Fibroblast of the aortic adventitia (primary cell): ENCODE measurements around the gene FGF11. TPM values are rescaled to one million over a fixed set of nuclear protein-coding genes. Genes with fewer than 3 reads are reported as not detected.

Experiments used
- DNase-seq: peaks from one replicate; pipeline ENCODE4 v3.0.0-alpha.2; 2010; ENCODE audit warnings: low read depth
- H3K4me3 ChIP-seq: 2 replicates; pipeline ENCODE4 v1.5.1; 2011; ENCODE audit warnings: low read depth, mild to moderate bottlenecking, control low read depth, low read length, moderate library complexity
- total RNA-seq: library from RNA; depleted of rRNA; stranded (reverse); fragments of >200 nt; gene quantifications from 2 replicates; pipeline ENCODE4 v1.2.3, GENCODE V29; 2012; ENCODE audit warnings: low replicate concordance
- TF ChIP-seq, protein P1 (sequence below): IDR thresholded peaks from 2 replicates; pipeline ENCODE4 v1.5.1; 2011; ENCODE audit warnings: mild to moderate bottlenecking, low read length, control low read depth, inconsistent platforms; ENCODE audit not compliant: insufficient read depth

The FGF11 gene
- total RNA-seq, 1 donor: 0.36 TPM

DNA sequence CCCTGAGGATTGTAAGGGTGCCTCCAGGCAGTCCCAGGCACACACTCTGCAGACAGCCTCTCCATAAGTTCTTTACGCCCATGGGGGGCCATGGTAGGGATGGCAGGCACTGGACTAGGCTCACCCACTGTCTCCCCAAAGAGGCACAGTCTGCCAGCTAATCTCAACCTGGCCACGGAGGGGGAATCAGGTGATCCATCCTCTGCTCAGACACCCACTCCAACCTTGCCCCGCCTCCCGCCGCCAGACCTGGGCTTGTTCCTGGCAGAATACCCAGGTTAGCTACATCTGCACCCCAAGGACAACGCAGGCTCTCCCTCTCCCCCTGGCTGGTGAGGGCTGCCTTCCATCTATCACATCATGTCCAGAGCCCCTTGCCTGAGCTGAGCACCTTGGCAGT lies 30.4 kb upstream of the FGF11 start:
- no peak for DNase-seq
- no peak overlapping the region for H3K4me3 ChIP-seq
- TF ChIP-seq, protein P1, sequence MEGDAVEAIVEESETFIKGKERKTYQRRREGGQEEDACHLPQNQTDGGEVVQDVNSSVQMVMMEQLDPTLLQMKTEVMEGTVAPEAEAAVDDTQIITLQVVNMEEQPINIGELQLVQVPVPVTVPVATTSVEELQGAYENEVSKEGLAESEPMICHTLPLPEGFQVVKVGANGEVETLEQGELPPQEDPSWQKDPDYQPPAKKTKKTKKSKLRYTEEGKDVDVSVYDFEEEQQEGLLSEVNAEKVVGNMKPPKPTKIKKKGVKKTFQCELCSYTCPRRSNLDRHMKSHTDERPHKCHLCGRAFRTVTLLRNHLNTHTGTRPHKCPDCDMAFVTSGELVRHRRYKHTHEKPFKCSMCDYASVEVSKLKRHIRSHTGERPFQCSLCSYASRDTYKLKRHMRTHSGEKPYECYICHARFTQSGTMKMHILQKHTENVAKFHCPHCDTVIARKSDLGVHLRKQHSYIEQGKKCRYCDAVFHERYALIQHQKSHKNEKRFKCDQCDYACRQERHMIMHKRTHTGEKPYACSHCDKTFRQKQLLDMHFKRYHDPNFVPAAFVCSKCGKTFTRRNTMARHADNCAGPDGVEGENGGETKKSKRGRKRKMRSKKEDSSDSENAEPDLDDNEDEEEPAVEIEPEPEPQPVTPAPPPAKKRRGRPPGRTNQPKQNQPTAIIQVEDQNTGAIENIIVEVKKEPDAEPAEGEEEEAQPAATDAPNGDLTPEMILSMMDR: no peak

DNA sequence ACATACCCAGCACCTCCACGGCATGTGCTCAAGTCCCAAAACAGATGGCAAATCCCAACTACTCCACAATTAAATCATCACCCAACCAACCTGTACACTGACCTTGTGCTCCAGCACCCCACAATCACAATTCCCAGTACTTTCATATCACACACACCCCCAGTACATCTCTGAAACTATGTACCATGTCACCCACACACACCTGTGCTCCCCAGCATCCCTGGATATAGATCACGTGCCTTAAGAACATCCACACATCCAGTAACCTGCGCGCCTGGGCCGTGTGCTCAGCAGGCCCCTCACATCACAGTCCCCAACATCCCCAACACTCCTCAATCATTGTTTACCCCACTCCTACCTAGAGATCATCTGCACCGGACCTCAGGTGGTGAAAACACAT lies 29.6 kb upstream of the FGF11 start:
- no peak overlapping the region for H3K4me3 ChIP-seq
- DNase-seq: no peak
- TF ChIP-seq, protein P1: no peak

DNA sequence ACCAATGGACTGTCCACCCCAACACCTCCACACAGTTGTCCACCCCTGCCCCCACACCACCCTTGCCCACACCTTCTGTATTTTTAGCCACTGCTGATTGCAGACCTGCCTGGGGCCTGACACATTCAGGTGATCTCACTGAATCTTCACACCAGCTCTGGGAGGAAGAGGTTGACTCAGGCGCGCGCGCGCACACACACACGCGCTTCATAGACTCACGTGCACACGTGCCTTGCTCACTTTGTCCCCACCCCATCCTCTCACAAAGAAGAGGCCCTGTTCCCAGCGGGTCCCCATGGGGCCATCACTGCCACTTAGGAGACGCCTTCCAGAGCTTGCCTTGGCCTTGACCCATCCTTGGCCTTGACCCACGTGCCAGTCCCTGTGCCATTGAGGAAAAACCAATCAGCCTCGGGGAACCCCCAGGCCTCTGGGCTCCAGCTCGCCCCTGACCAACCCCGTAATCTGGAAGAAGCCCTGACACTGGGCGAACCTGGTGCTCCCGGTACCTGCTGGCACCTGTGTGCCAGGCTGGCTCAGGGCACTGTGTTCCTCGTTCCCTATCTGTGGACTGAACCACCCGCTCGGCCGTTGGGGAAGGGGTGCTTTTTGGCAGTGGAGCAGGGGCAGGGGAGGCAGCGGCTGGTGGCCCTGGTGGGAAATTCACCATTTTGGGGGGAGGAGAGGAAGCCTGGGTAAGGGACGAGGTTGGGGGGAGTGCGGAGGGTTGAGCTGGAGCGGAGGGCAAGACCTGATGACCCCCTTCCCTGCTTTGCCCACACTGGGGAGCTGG lies 28.5 kb upstream of the FGF11 start:
- TF ChIP-seq, protein P1: no peak
- H3K4me3 ChIP-seq: no peak overlapping the region
- DNase-seq: no peak

DNA sequence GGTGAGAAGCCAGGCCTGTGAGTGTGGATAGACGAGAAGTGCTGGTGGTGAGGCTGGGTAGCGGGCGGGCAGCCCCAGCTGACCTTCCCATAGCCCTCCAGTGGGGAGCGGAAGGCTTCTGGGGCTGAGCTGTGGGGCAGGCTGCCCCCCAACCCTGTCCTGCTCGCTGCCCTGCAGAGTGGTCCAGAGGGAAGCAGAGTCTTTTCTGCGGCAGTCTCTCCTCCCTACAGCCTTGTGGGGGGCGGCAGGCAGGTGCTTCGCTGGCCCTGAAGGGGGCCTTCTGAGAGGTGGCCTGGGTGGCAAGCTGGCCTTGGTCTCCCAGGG lies 27.9 kb upstream of the FGF11 start:
- no peak for DNase-seq

DNA sequence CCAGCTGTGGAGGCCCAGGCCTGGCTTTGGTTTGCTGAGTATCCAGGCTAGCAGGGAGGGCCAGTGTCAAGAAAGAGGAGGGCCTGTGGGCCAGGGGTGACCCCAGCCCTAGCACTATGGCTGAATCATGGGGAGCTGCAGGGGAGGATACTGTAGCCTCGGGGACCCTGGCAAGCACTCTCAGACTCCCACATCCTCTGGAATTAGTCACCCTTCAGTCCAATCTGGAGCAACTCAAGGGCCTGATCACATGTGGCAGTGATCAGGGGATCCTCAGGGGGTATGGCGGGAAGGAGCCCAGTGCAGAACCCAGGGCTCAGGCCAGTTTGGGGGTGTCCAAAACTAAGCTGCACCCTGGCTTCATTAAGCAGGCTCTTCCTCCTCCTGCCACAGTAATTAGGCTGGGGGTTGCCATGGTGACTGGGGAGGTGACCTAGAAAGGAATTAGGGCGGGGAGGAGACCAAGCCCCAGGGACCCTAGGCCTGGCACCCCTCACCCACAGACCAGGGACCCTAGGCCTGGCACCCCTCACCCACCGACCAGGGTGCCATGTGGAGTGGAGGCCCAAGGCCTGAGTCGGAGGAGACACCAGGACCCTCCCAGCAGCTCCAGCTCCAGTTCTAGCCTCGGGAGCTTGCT lies 25.8 kb upstream of the FGF11 start:
- TF ChIP-seq, protein P1: no peak
- DNase-seq: peak; percentile 30
- H3K4me3 ChIP-seq: no peak overlapping the region

More for the DNA sequence above, 27.9 kb upstream of the FGF11 start:
- TF ChIP-seq, protein P1: no peak
- H3K4me3 ChIP-seq: no peak overlapping the region

DNA sequence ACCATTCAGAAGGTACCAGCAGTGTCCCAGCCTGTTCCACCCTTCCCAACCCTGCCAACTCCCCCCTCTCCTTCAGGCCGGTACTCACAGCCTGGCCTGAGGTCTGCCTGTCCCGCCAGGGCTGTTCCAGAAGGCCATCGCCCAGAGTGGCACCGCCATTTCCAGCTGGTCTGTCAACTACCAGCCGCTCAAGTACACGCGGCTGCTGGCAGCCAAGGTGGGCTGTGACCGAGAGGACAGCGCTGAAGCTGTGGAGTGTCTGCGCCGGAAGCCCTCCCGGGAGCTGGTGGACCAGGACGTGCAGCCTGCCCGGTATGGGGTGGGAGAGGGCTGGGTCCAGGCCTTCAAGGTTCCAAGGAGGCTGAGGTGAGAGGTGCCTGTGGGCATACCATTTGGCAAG lies 24.5 kb upstream of the FGF11 start:
- no peak overlapping the region for H3K4me3 ChIP-seq
- no peak for DNase-seq
- TF ChIP-seq, protein P1: no peak
